Smooth muscle cell (in vitro differentiated cells): ENCODE data around the gene GTPBP2. TPM values are rescaled to one million over a fixed set of nuclear protein-coding genes. Genes with fewer than 3 reads are reported as not detected.

ENCODE experiments used
- DNase-seq: peaks from one replicate; lab custom pipeline; 2025; ENCODE audit not compliant: unreplicated experiment; lab: John Stamatoyannopoulos, UW
- H2AFZ ChIP-seq: fragments of 200-600 bp; sonication (generic); 2 replicates; pipeline ENCODE4 v1.6.0; 2016; ENCODE audit warnings: antibody characterized with exemption, low read depth, mild to moderate bottlenecking
- H3F3A ChIP-seq: fragments of 200-600 bp; sonication (generic); 2 replicates; pipeline ENCODE4 v1.6.0; 2017; ENCODE audit warnings: antibody characterized with exemption, low read depth
- H3K27ac ChIP-seq: fragments of 200-600 bp; sonication (generic); 2 replicates; pipeline ENCODE4 v1.5.1; 2016; ENCODE audit warnings: low read depth, mild to moderate bottlenecking
- H3K27me3 ChIP-seq: fragments of 200-600 bp; sonication (generic); 2 replicates; pipeline ENCODE4 v1.6.1; 2016; ENCODE audit warnings: low read depth, mild to moderate bottlenecking
- H3K36me3 ChIP-seq: fragments of 200-600 bp; sonication (generic); 2 replicates; pipeline ENCODE4 v1.5.1; 2016; ENCODE audit warnings: low read depth
- H3K4me1 ChIP-seq: fragments of 200-600 bp; sonication (generic); 2 replicates; pipeline ENCODE4 v1.5.1; 2016; ENCODE audit warnings: low read depth
- H3K4me2 ChIP-seq: fragments of 200-600 bp; sonication (generic); 2 replicates; pipeline ENCODE4 v1.6.0; 2016; ENCODE audit warnings: mild to moderate bottlenecking
- H3K4me3 ChIP-seq: fragments of 200-600 bp; sonication (generic); 2 replicates; pipeline ENCODE4 v1.5.1; 2016; ENCODE audit warnings: mild to moderate bottlenecking
- H3K79me2 ChIP-seq: fragments of 200-600 bp; sonication (generic); 2 replicates; pipeline ENCODE4 v1.6.0; 2016; ENCODE audit warnings: low read depth, mild to moderate bottlenecking
- H3K9ac ChIP-seq: fragments of 200-600 bp; sonication (generic); 2 replicates; pipeline ENCODE4 v1.6.0; 2016; ENCODE audit warnings: low read depth
- H3K9me3 ChIP-seq: fragments of 200-600 bp; sonication (generic); replicated peaks from 2 replicates; pipeline ENCODE4 v1.5.1; 2016; ENCODE audit warnings: low read depth
- H4K20me1 ChIP-seq: fragments of 200-600 bp; sonication (generic); 2 replicates; pipeline ENCODE4 v1.6.0; 2016; ENCODE audit warnings: low read depth
- CTCF ChIP-seq: fragments of 200-600 bp; sonication (generic); IDR thresholded peaks from 2 replicates; pipeline ENCODE4 v1.5.1; 2017; ENCODE audit warnings: borderline replicate concordance, mild to moderate bottlenecking, antibody characterized with exemption; ENCODE audit not compliant: insufficient read depth, poor library complexity, severe bottlenecking
- WGBS: methylation state at CpG from one replicate; pipeline ENCODE4 v1.1.7; 2016; ENCODE audit warnings: low lambda C conversion rate; 5-methylcytosine and 5-hydroxymethylcytosine counted together
- polyA plus RNA-seq: library from polyadenylated mRNA; unstranded; fragments of >200 nt; fragmentation: Nextera tagmentation; extraction: Ambion mirVana; gene quantifications from 2 replicates; pipeline ENCODE4 v1.2.1, GENCODE V29; 2016
- total RNA-seq: library from RNA; depleted of rRNA; stranded (reverse); fragments of >200 nt; gene quantifications from 2 replicates; pipeline ENCODE4 v1.2.3, GENCODE V29; 2014

GTPBP2 gene
- total and polyA plus RNA-seq, 2 experiments from 2014 or later, result 18.3 to 53.7 TPM

GRCh38 chr6:43608310-43608763 is 20.7 kb downstream of the GTPBP2 start:
- H2AFZ ChIP-seq, result no peak overlapping the region
- DNase-seq, result peak; percentile 13
- H3K4me3 ChIP-seq, result no peak overlapping the region
- peaks cover 4% of the 10 kb centered on the region for H3F3A ChIP-seq
- H4K20me1 ChIP-seq, result peaks cover 4% of the 10 kb centered on the region
- peaks cover 9% of the 10 kb centered on the region for H3K36me3 ChIP-seq
- WGBS, result 8% methylated on average over 5 of the region's 5 CpGs
- H3K27ac ChIP-seq, result no peak overlapping the region
- no peak overlapping the region for H3K9ac ChIP-seq
- TF ChIP-seq CTCF, result peak; percentile 78
- no peak overlapping the region for H3K4me2 ChIP-seq
- no peaks in the 10 kb centered on the region for H3K27me3 ChIP-seq
- H3K4me1 ChIP-seq, result no peaks in the 10 kb centered on the region
- H3K9me3 ChIP-seq, result no peaks in the 10 kb centered on the region
- H3K79me2 ChIP-seq, result no peaks in the 10 kb centered on the region

- no peak overlapping the region for H2AFZ ChIP-seq
- H3F3A ChIP-seq, result peaks cover 4% of the 10 kb centered on the region
- no peaks in the 10 kb centered on the region for H3K27me3 ChIP-seq
- TF ChIP-seq CTCF, result no peak
- H3K36me3 ChIP-seq, result peaks cover 12% of the 10 kb centered on the region
- H3K4me3 ChIP-seq, result no peak overlapping the region
- H3K27ac ChIP-seq, result no peak overlapping the region
- H3K4me1 ChIP-seq, result no peaks in the 10 kb centered on the region
- H3K4me2 ChIP-seq, result no peak overlapping the region
- H3K9me3 ChIP-seq, result no peaks in the 10 kb centered on the region
- WGBS, result 94% methylated on average over 2 of the region's 2 CpGs
- DNase-seq, result no peak
- H4K20me1 ChIP-seq, result peaks cover 5% of the 10 kb centered on the region
- no peak overlapping the region for H3K9ac ChIP-seq
- H3K79me2 ChIP-seq, result no peaks in the 10 kb centered on the region
These were observed 23.0 kb downstream of the GTPBP2 start for GRCh38 chr6:43606019-43606418.

GRCh38 chr6:43604174-43604573 is 24.9 kb downstream of the GTPBP2 start:
- H2AFZ ChIP-seq, result no peak overlapping the region
- peaks cover 4% of the 10 kb centered on the region for H3F3A ChIP-seq
- H3K4me2 ChIP-seq, result no peak overlapping the region
- no peak for DNase-seq
- H4K20me1 ChIP-seq, result peaks cover 5% of the 10 kb centered on the region
- 97% methylated on average over 2 of the region's 2 CpGs for WGBS
- no peak overlapping the region for H3K9ac ChIP-seq
- H3K4me3 ChIP-seq, result no peak overlapping the region
- H3K36me3 ChIP-seq, result peaks cover 12% of the 10 kb centered on the region
- H3K9me3 ChIP-seq, result no peaks in the 10 kb centered on the region
- no peak overlapping the region for H3K27ac ChIP-seq
- no peaks in the 10 kb centered on the region for H3K27me3 ChIP-seq
- no peaks in the 10 kb centered on the region for H3K4me1 ChIP-seq
- H3K79me2 ChIP-seq, result no peaks in the 10 kb centered on the region
- TF ChIP-seq CTCF, result no peak

GRCh38 chr6:43600595-43600994 is 28.5 kb downstream of the GTPBP2 start:
- Histone ChIP-seq H2AFZ (no peak overlapping the region), H3K9me3 (no peaks in the 10 kb centered on the region), H3K4me3 (no peak overlapping the region), H3K4me1 (no peaks in the 10 kb centered on the region), H3K36me3 (peaks cover 12% of the 10 kb centered on the region), H3K9ac (no peak overlapping the region), H3K27ac (no peak overlapping the region), H3K79me2 (no peaks in the 10 kb centered on the region), H3K4me2 (no peak overlapping the region), H3F3A (peaks cover 4% of the 10 kb centered on the region), H3K27me3 (no peaks in the 10 kb centered on the region), H4K20me1 (peaks cover 5% of the 10 kb centered on the region)
- no peak for DNase-seq
- WGBS, result 97% methylated on average over 2 of the region's 2 CpGs
- no peak for TF ChIP-seq CTCF
